ENCODE data around the gene PTK7.
"Not testable (repeated sequence)": the region's sequence is repeated elsewhere in the genome, so short reads cannot be mapped to it uniquely, and the experiment has no call there.

Gene PTK7

GRCh38 chr6:43054206-43054943 is 21.7 kb upstream of the PTK7 start:
- DNase-seq: no peak

GRCh38 chr6:43055966-43056365 is 20.1 kb upstream of the PTK7 start:
- no peak for DNase-seq

- no peak for DNase-seq
Measured at GRCh38 chr6:43058531-43058930, 17.6 kb upstream of the PTK7 start.

- peak; percentile 91 for DNase-seq
Measured at GRCh38 chr6:43059168-43060033, 16.7 kb upstream of the PTK7 start, which contains the start of the genes KLC4 and MRPL2. Gene KLC4, plus strand, starts transcription at chr6:43059631. Its CDS starts 1,705 bp downstream, at chr6:43061336. Gene MRPL2, minus strand, starts transcription at chr6:43059434. Its CDS starts 53 bp downstream, at chr6:43059381.

GRCh38 chr6:43060034-43060754 is 15.9 kb upstream of the PTK7 start:
- DNase-seq: no peak

- no peak for DNase-seq
Measured at GRCh38 chr6:43060755-43061633, 15.1 kb upstream of the PTK7 start.

- DNase-seq: no peak
Measured at GRCh38 chr6:43061861-43062260, 14.3 kb upstream of the PTK7 start.

- DNase-seq: no peak
Measured at GRCh38 chr6:43062818-43063217, 13.3 kb upstream of the PTK7 start.

- no peak for DNase-seq
Measured at GRCh38 chr6:43070028-43070632, 6.0 kb upstream of the PTK7 start.

- DNase-seq: no peak
Measured at GRCh38 chr6:43074847-43075669, 1.1 kb upstream of the PTK7 start.

- no peak for DNase-seq
Measured at GRCh38 chr6:43076464-43077332, 584 bp downstream of the PTK7 start.

- DNase-seq: no peak
Measured at GRCh38 chr6:43077333-43077809, 1.3 kb downstream of the PTK7 start.

- no peak for DNase-seq
Measured at GRCh38 chr6:43077981-43078511, 1.9 kb downstream of the PTK7 start.

- DNase-seq: no peak
Measured at GRCh38 chr6:43078691-43079090, 2.6 kb downstream of the PTK7 start.

- no peak for DNase-seq
Measured at GRCh38 chr6:43081043-43081442, 4.9 kb downstream of the PTK7 start.

GRCh38 chr6:43081922-43082321 is 5.8 kb downstream of the PTK7 start:
- not testable (repeated sequence) for DNase-seq

GRCh38 chr6:43082806-43083655 is 6.9 kb downstream of the PTK7 start:
- DNase-seq: no peak

GRCh38 chr6:43086022-43086658 is 10.0 kb downstream of the PTK7 start:
- DNase-seq: no peak
